DND-41 (cell line): ENCODE data around the gene PIK3CD.

Experiments used
- EZH2 ChIP-seq: IDR thresholded peaks from 3 replicates; pipeline ENCODE4 v1.6.1; 2012; ENCODE audit warnings: borderline replicate concordance, low read depth, mild to moderate bottlenecking, moderate library complexity, low read length, inconsistent platforms; ENCODE audit not compliant: severe bottlenecking
- TF ChIP-seq, protein P1 (sequence below): IDR thresholded peaks from 2 replicates; pipeline ENCODE4 v1.5.1; 2012; ENCODE audit warnings: borderline replicate concordance, low read length, moderate library complexity, mild to moderate bottlenecking; ENCODE audit not compliant: poor library complexity, severe bottlenecking; ENCODE audit errors: extremely low read depth

GRCh38 chr1:9684801-9685200 lies 33.3 kb downstream of the PIK3CD start:
- TF ChIP-seq, protein P1, sequence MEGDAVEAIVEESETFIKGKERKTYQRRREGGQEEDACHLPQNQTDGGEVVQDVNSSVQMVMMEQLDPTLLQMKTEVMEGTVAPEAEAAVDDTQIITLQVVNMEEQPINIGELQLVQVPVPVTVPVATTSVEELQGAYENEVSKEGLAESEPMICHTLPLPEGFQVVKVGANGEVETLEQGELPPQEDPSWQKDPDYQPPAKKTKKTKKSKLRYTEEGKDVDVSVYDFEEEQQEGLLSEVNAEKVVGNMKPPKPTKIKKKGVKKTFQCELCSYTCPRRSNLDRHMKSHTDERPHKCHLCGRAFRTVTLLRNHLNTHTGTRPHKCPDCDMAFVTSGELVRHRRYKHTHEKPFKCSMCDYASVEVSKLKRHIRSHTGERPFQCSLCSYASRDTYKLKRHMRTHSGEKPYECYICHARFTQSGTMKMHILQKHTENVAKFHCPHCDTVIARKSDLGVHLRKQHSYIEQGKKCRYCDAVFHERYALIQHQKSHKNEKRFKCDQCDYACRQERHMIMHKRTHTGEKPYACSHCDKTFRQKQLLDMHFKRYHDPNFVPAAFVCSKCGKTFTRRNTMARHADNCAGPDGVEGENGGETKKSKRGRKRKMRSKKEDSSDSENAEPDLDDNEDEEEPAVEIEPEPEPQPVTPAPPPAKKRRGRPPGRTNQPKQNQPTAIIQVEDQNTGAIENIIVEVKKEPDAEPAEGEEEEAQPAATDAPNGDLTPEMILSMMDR, result no peak
- TF ChIP-seq EZH2, result no peak
